Activated CD8-positive, alpha-beta memory T cell treated with anti-CD3 and anti-CD28 coated beads for 1 hour (primary cell): ENCODE data around the gene COQ8A.
"Not testable (repeated sequence)": the region's sequence is repeated elsewhere in the genome, so short reads cannot be mapped to it uniquely, and the experiment has no call there.

Source experiments
- DNase-seq, 2 donors: peaks; one replicate each; pipeline ENCODE4 v3.0.0-alpha.2; 2020; ENCODE audit warnings: low read depth in 1 of 2; ENCODE audit errors: extremely low read depth in 1 of 2

Gene COQ8A

DNA sequence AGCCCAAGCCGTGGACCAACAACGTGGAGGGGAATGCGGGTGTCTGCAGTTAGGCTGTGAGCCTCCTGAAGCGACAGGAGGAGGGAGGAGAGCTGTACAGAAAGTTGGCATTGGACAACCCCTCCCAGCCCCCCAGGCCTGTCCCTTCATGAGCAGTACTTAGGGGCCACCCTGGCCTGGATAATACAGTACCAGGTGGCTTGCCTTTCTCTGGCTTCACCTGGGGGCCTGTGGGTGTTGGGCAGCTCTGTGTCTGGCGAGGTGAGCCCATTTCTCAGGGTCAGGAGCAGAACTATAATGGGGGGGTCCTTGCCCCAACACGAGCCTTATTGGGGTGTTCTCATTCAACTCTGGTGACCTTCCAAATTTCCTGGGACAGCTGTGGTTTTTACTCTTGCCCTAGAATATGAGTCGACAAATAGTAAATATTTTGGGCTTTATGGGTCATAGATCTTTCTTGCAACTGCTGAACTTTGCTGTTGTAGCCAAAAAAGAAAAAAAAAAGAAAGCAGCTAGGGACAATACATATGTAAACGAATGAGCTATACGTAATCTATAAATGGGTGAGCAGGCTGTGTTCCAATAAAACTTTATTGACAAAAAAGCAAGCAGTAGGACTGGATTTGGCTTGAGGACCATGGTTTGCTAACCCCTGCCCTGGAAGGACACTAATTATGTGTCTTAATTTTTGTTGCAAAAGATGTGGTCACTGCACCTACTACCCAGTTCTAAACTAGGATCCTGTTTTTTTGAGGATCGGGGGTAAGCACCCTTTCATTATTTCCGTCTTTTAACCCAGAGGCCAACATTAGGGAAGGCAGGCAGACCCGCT lies 11.4 kb downstream of the COQ8A start:
- DNase-seq = no peak

GRCh38 chr1:226952118-226952441 lies 12.0 kb downstream of the COQ8A start:
- DNase-seq = no peak

DNA sequence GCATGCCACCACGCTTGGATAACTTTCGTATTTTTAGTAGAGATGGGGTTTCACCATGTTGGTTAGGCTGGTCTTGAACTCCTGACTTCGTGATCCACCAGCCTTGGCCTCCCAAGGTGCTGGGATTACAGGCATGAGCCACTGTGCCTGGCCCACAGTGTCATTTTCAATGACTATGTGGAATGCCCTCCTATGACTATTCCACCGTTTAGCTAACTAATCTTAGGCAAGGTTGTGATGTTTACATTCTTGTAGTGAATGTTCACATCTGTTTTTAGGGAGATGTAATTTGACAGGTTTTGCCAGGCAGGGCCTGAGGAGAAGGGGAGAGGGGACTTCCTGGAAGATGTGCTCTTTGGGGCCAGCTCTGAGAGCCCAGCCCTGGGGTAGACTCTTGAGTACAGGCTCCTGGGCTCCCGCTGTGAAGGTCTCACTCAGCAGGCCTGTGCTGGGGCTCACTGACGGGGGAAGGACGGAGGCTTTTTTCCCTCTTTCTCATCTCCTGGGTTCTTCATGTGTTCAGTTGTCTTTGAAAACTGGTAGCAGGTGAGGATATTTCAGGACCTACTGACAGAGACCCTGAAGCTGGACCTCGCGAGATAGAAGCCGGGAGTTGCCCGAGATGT lies 13.2 kb downstream of the COQ8A start:
- DNase-seq = no peak

DNA sequence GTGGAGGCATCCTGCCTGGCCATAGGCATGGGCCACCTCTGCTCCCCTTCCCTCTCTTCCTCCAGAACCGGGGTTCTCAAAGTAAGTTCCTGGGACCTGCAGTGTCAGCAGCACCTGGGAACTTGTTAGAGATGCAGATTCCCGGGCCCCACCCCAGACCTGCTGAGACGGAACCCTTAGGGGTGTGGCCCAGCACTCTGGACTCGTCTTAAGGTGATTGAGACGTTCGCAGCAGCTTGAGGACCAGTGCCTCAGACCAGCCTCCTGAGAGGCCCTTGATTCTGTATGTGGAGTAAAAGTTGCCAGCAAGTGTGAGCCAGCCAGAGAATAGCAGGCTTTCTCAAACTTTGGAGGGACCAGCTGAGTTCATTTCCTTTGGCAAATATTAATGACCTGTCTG lies 14.2 kb downstream of the COQ8A start:
- DNase-seq = no peak

DNA sequence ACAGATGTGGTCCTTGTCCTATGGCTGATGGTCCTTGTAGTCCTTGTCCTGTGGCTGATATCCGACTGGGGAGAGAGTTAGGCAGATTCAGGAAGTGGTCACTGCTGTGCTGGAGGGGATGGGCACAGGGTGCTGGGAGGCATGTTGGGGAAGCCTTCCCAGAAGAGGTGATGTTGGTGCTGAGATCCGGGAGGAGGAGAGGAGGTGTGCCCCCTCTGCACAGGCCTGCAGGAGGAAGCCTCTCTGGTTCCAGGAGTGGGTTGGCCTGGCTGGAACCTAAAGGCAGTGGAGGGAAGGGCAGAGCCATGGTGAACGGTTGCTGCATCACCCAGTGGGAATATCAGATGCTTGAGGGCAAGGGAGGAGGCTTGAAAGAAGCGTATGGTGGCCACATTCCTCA lies 14.7 kb downstream of the COQ8A start:
- DNase-seq = no peak

DNA sequence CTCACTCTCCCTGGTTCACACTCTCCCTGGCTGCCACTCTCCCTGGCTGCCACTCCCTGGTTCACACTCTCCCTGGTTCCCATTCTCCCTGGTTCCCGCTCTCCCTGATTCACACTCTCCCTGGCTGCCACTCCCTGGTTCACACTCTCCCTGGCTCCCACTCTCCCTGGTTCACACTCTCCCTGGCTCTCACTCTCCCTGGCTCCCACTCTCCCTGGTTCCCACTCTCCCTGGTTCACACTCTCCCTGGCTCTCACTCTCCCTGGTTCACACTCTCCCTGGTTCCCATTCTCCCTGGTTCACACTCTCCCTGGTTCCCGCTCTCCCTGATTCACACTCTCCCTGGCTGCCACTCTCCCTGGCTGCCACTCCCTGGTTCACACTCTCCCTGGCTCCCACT lies 15.8 kb downstream of the COQ8A start:
- not testable (repeated sequence) for DNase-seq

DNA sequence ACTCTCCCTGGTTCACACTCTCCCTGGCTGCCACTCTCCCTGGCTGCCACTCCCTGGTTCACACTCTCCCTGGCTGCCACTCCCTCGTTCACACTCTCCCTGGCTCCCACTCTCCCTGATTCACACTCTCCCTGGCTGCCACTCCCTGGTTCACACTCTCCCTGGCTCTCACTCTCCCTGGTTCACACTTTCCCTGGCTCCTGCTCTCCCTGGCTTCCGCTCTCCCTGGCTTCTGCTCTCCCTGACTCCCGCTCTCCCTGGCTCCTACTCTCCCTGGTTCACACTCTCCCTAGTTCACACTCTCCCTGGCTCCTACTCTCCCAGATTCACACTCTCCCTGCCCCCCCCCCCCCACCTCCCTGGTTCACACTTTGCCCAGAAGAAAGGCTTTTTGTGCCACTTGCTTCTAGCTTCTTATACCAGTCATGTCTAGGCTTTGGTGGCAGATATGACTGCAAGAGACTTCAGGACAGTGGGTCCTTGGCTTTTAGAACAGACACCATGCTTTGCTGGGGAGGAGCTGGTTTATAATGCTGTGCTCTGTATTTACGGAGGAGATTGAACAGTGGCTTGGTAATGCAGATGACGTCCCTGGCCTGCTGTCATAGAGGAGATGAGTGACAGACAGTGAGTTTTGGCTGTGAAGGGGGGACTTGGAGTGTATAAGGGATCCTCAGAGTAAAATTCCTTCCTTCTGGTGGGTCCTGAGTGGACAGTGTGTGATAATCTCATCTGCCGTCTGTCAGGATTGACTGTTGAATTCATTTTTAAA lies 17.0 kb downstream of the COQ8A start:
- no peak for DNase-seq

GRCh38 chr1:226957714-226958113 lies 17.6 kb downstream of the COQ8A start:
- no peak for DNase-seq

GRCh38 chr1:226958300-226958699 lies 18.2 kb downstream of the COQ8A start:
- no peak for DNase-seq

DNA sequence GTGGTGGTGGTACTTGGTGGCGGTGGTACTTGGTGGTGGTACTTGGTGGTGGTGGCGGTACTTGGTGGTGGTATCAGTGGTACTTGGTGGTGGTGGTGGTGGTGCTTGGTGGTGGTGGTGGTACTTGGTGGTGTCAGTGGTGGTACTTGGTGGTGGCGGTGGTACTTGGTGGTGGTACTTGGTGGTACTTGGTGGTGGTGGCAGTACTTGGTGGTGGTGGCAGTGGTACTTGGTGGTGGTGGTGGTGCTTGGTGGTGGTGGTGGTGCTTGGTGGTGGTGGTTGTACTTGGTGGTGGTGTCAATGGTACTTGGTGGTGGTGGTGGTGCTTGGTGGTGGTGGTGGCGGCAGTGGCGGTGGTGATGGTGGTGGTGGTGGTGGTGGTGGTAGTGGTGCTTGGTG lies 20.2 kb downstream of the COQ8A start:
- DNase-seq = no peak

GRCh38 chr1:226960944-226961765 lies 21.1 kb downstream of the COQ8A start:
- no peak for DNase-seq

GRCh38 chr1:226962421-226963391 lies 22.6 kb downstream of the COQ8A start:
- no peak for DNase-seq

- no peak for DNase-seq
These were observed 24.0 kb downstream of the COQ8A start for GRCh38 chr1:226964068-226964425.

GRCh38 chr1:226964611-226965486 lies 24.8 kb downstream of the COQ8A start:
- DNase-seq = no peak

GRCh38 chr1:226965581-226966440 lies 25.7 kb downstream of the COQ8A start:
- no peak for DNase-seq

- no peak for DNase-seq
These were observed 26.6 kb downstream of the COQ8A start for GRCh38 chr1:226966683-226967082.

DNA sequence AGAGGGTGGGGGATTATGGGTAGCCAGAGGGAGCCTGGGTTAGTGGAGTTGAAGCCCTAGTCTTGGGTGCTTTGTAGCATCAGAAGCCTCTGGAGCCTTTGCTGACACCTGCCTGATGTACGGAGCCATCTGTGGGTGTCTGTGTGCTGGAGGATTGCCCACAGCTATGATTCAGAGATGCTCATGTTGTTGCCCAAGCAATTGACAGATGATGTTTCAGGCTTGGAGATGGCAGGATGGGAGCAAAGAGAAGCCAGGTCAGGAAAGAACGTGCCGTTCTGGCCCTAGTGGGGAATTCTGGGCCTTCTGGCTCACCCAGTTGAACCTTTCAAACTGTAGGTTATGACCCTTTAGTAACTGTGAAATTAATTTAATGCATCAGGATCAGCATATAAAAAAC lies 27.6 kb downstream of the COQ8A start:
- no peak for DNase-seq

GRCh38 chr1:226971765-226972164 lies 31.7 kb downstream of the COQ8A start:
- no peak for DNase-seq
